Transverse colon (tissue), 4 donors: ENCODE data around the gene GJD4. TPM values are rescaled to one million over a fixed set of nuclear protein-coding genes. Genes with fewer than 3 reads are reported as not detected.

ENCODE experiments used
- DNase-seq: peaks from one replicate; pipeline ENCODE4 v3.0.0-alpha.2; 2019
- H3K27ac ChIP-seq, 4 donors: fragments of 200-600 bp; sonication (generic); 2 replicates each; pipeline ENCODE4 v1.5.1; 2016 to 2018; ENCODE audit warnings: inconsistent platforms in 4 of 4
- H3K27me3 ChIP-seq: fragments of 200-600 bp; sonication (generic); 2 replicates; pipeline ENCODE4 v1.5.1; 2017; ENCODE audit warnings: inconsistent platforms
- H3K36me3 ChIP-seq, 4 donors: fragments of 200-600 bp; sonication (generic); 2 replicates each; pipeline ENCODE4 v1.5.1; 2017 to 2019; ENCODE audit warnings: inconsistent platforms in 4 of 4
- H3K4me1 ChIP-seq, 4 donors: fragments of 200-600 bp; sonication (generic); 2 replicates each; pipeline ENCODE4 v1.5.1; 2017 to 2020; ENCODE audit warnings: inconsistent platforms in 4 of 4
- H3K4me3 ChIP-seq, 4 donors: fragments of 200-600 bp; sonication (generic); 1 replicate in 1 of 4; 2 replicates in 3 of 4; pipeline versions ENCODE4 v1.5.1 to v1.6.1; 2017 to 2019; ENCODE audit warnings: inconsistent platforms in 4 of 4
- H3K9me3 ChIP-seq, 2 donors: fragments of 200-600 bp; sonication (generic); 2 replicates each; pipeline ENCODE4 v1.5.1; 2017 to 2019; ENCODE audit warnings: inconsistent platforms in 2 of 2
- CTCF ChIP-seq, 5 experiments: fragments of 200-600 bp in 3 of 5; fragments of 450-650 bp in 2 of 5; sonication (generic) in 3 of 5; IDR thresholded peaks; 1 replicate in 2 of 5; 2 replicates in 3 of 5; pipeline ENCODE4 v1.5.1; 2016 to 2017; ENCODE audit warnings: antibody characterized with exemption in 5 of 5, inconsistent platforms in 3 of 5, mild to moderate bottlenecking in 2 of 5, moderate library complexity in 1 of 5
- EP300 ChIP-seq: sonication (generic); formaldehyde crosslinking; IDR thresholded peaks from one replicate; pipeline ENCODE4 v1.6.1; 2017; ENCODE audit warnings: antibody characterized with exemption, low read depth
- POLR2A ChIP-seq: fragments of 450-650 bp; IDR thresholded peaks from one replicate; pipeline ENCODE4 v1.6.1; 2016; ENCODE audit warnings: antibody characterized with exemption, mild to moderate bottlenecking, moderate library complexity
- POLR2AphosphoS5 ChIP-seq, 3 donors: sonication (generic); formaldehyde crosslinking; IDR thresholded peaks; one replicate each; pipeline ENCODE4 v1.6.1; 2016; ENCODE audit warnings: antibody characterized with exemption in 3 of 3
- WGBS, 2 donors: methylation state at CpG; one replicate each; pipeline ENCODE4 v1.1.5; 2018; ENCODE audit warnings: low coverage in 1 of 2; 5-methylcytosine and 5-hydroxymethylcytosine counted together
- in situ Hi-C, 4 donors: fragments of 200-750 bp; cut with MboI; loops; one replicate each; pipeline versions ENCODE4 v1.15.0 to v1.15.1; 2017; ENCODE audit warnings: low sequenced_read_pairs in 3 of 4, low pct_ligation_motif_present in 1 of 4, low pct_unique_long_range_greater_than_20kb in 1 of 4
- intact Hi-C: fragments of 100-400 bp; cut with DNase I; formaldehyde crosslinking; loops from one replicate; pipeline ENCODE4 v1.15.1; 2023; ENCODE audit warnings: low total_unique reads
- total RNA-seq, 4 donors: library from RNA; depleted of rRNA; stranded (reverse); fragments of >200 nt; gene quantifications; one replicate each; pipeline ENCODE4 v1.1.0, GENCODE V29; 2016

Gene GJD4
- total RNA-seq, 4 donors from 2014 or later, result not detected

GRCh38 chr10:35652824-35653223, 47.7 kb downstream of the GJD4 start:
- 77 to 80% methylated on average over 2 of the region's 2 CpGs for WGBS, 2 donors

GRCh38 chr10:35657621-35658020, 52.5 kb downstream of the GJD4 start:
- intact Hi-C loops, result no loop called here
- no peaks in the 10 kb centered on the region for H3K4me1 ChIP-seq
- H3K9me3 ChIP-seq, result no peaks in the 10 kb centered on the region
- no peak for TF ChIP-seq POLR2A
- WGBS, 2 donors, result 83 to 100% methylated on average over 1 to 5 of the region's 5 CpGs
- no peaks in the 10 kb centered on the region for H3K36me3 ChIP-seq
- no peak for DNase-seq
- H3K4me3 ChIP-seq, result no peak overlapping the region
- H3K27ac ChIP-seq, result no peak overlapping the region
- in situ Hi-C loops, result loop anchor here in 1 of 4 donors (25.0 kb wide), 1 partner anchor 280 kb away; no protein-coding TSS in a partner anchor
- no peaks in the 10 kb centered on the region for H3K27me3 ChIP-seq

More at GRCh38 chr10:35652824-35653223, 47.7 kb downstream of the GJD4 start:
- DNase-seq, result no peak
- intact Hi-C loops, result no loop called here
- no peaks in the 10 kb centered on the region for H3K36me3 ChIP-seq
- no peaks in the 10 kb centered on the region for H3K27me3 ChIP-seq
- H3K27ac ChIP-seq, result no peak overlapping the region
- H3K4me1 ChIP-seq, result no peaks in the 10 kb centered on the region
- TF ChIP-seq EP300 (no peak), POLR2A (no peak), POLR2AphosphoS5 (IDR thresholded peaks at IDR 0.05) (no peak), CTCF (IDR thresholded peaks at IDR 0.05) (no peak)
- no peak overlapping the region for H3K4me3 ChIP-seq
- H3K9me3 ChIP-seq, result no peaks in the 10 kb centered on the region
- in situ Hi-C loops, result loop anchor here in 1 of 4 donors (25.0 kb wide), 1 partner anchor 284 kb away; no protein-coding TSS in a partner anchor

Other genes starting within 250 kb of the GJD4 start
- 10 to 100 TPM in 2 of 4 donors, 1 to 10 TPM in 2; 8.6 to 14.9 (median 10.6) TPM for gene FZD8, start 37.0 kb downstream of the GJD4 start, total RNA-seq